OCI-LY3 (cell line): ENCODE measurements around the gene HTR2A.

Experiments
- EZH2phosphoT487 ChIP-seq: fragments of 200-600 bp; shearing (Covaris generic); IDR thresholded peaks from 2 replicates; pipeline ENCODE4 v1.6.1; 2018; ENCODE audit warnings: antibody characterized with exemption, mixed run types, low read depth
- TF ChIP-seq, protein P1 (sequence below): fragments of 200-600, 300-600 bp; sonication (generic); IDR thresholded peaks from 2 replicates; pipeline ENCODE4 v1.5.1; 2014; ENCODE audit warnings: antibody characterized with exemption, low read length, low read depth

DNA sequence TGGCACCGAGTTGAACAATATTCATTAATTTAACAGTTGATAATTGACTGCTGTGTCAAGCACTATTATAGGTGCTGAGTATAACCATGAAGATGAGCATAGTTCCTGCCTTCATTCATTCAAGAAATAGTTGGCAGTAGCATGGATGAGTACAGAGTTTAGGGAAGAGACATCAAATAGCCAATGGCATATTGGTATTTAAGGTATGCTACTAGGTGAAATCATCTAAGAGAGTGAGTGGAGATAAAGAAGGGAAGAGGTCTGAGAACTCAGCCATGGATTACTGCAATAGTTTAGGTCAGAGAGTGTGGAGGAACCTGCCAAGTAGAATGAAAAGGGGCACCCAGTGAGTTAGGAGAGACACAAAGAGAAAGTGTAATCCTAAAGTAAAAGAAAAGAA is 4.9 kb upstream of the HTR2A start:
- TF ChIP-seq, protein P1, sequence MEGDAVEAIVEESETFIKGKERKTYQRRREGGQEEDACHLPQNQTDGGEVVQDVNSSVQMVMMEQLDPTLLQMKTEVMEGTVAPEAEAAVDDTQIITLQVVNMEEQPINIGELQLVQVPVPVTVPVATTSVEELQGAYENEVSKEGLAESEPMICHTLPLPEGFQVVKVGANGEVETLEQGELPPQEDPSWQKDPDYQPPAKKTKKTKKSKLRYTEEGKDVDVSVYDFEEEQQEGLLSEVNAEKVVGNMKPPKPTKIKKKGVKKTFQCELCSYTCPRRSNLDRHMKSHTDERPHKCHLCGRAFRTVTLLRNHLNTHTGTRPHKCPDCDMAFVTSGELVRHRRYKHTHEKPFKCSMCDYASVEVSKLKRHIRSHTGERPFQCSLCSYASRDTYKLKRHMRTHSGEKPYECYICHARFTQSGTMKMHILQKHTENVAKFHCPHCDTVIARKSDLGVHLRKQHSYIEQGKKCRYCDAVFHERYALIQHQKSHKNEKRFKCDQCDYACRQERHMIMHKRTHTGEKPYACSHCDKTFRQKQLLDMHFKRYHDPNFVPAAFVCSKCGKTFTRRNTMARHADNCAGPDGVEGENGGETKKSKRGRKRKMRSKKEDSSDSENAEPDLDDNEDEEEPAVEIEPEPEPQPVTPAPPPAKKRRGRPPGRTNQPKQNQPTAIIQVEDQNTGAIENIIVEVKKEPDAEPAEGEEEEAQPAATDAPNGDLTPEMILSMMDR = no peak
- no peak for TF ChIP-seq EZH2phosphoT487
